HG03439 (cell line): ENCODE results near the gene NSUN4.
"Not testable (repeated sequence)": the region's sequence is repeated elsewhere in the genome, so short reads cannot be mapped to it uniquely, and the experiment has no call there.

Source experiments
- ATAC-seq: cut with Tn5 transposase; IDR thresholded peaks from one replicate; pipeline ENCODE4 v1.9.1; 2021; ENCODE audit warnings: mild to moderate bottlenecking, moderate library complexity; ENCODE audit not compliant: unreplicated experiment

The NSUN4 gene

DNA sequence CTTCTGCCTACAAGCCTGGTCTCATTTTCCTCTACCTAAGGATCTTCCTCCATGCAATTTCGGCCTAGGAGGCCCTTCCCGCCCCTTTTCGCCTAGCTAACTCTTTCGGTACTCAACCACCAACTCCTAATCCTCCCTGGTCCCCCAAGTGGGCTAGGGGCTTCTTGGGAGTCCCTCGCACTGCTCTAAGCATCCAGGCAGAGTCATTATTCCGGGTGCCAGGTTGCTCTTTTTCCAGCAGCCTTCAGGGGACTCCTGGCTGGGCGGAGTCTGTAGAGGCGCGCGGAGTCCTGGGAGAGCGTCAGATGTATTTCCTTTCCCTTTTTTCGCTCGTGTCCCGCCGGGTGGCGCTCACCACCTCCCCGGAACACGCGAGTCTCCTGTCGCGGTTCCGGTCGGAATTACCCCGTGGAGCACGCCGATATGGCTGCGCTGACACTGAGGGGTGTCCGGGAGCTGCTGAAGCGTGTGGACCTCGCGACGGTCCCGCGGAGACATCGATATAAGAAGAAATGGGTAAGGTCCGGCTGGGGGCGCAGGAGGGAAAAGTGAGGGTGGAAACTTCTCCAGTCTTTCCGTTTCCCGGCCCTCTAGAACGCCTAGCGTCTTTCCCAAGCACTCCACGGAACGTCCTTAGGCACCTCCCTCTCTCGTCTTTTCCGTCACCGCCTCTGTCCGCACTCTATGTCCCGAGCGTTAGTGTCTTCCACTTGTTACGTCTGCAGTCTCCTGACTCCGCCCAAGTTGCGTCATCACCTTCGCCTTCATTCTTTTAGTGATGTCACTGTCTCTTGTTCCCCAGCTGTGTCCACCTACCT, at the start of gene NSUN4:
NSUN4 (plus strand) TSS at position 404 of the 818 bp plus-strand sequence; CDS start at position 424, 20 bp downstream.
- peak; percentile 81 for ATAC-seq

DNA sequence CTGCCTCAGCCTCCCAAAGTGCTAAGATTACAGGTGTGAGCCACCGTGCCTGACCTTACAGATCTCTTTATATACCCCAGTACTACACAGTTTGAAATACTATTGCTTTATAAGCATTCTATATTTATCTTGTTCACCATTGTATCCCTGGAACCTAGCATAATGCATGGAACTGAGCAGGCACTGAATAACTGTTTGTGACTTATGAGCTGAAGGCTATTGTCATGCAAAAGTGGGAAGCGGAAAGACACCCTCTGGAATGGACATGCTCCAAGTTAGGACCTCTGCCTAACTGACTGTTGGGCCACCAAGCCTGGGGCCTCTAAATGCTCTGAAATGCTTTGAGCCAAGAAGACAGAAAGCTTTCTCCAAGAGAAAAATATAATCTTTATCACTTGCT, 45.3 kb upstream of the NSUN4 start:
- no peak for ATAC-seq

DNA sequence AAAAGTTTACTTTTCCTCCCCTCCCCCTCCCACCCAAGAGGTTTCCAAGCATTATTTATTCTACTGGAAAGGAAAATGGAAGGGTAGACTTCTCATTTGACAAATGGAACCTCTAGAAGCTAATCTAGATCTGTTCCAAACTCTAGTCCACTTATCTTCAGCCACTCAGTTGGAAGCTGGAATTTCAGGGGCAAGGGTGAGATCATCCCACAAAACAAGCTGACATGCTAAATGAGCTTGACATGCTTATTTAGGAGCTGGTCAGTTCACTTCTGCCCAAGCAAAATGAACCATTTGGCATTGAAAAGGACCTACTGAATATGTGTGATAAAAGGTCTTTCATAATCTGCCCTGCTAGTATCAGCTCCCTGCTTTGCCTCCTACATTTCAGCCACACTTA, 42.2 kb upstream of the NSUN4 start:
- ATAC-seq = no peak

GRCh38 chr1:46300673-46301405, 39.8 kb upstream of the NSUN4 start:
- no peak for ATAC-seq

GRCh38 chr1:46301406-46301807, 39.2 kb upstream of the NSUN4 start:
- ATAC-seq = no peak

DNA sequence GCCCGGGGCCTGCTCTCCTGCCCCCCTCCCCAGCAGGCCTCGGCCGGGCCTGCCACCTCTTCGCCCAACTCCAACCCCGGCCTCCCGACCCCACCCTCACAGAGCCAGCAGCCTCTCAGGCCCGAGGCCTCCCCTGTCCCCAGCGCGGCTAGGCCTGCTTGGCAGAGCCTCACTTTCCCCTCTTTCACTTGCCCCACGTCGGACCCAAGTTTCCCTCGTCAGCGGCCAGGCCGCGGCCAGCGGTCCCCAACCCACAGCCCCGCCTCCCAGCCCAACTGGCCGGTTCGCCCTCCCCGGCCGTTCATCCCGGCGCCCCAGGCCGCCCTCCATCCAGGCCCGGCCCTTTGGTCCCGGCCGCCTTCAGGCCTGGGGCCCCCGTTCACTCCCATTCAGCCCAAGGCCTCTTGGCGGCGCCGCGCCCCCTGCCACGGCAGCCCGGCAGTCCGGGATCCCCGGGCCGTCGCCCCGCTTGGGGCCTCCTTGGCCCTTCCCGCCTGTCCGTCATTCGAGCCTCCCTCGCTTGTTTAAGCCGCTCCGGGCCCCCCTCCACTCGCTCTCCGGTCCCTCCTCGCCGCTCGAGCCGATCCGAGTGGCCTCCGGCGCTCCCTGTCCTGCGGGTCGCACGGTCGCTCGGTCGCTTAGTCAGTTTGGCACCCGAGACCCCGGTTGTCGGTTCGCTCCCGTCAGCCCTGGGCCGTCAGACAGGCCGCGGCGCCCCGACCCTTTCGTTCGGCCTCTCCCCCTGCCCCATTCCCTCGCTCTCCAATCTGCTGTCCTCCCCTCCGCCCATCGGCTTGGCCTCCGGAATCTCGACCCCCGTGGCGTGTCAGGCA, 38.6 kb upstream of the NSUN4 start:
- no peak for ATAC-seq

GRCh38 chr1:46302641-46303037, 38.0 kb upstream of the NSUN4 start:
- ATAC-seq = no peak

DNA sequence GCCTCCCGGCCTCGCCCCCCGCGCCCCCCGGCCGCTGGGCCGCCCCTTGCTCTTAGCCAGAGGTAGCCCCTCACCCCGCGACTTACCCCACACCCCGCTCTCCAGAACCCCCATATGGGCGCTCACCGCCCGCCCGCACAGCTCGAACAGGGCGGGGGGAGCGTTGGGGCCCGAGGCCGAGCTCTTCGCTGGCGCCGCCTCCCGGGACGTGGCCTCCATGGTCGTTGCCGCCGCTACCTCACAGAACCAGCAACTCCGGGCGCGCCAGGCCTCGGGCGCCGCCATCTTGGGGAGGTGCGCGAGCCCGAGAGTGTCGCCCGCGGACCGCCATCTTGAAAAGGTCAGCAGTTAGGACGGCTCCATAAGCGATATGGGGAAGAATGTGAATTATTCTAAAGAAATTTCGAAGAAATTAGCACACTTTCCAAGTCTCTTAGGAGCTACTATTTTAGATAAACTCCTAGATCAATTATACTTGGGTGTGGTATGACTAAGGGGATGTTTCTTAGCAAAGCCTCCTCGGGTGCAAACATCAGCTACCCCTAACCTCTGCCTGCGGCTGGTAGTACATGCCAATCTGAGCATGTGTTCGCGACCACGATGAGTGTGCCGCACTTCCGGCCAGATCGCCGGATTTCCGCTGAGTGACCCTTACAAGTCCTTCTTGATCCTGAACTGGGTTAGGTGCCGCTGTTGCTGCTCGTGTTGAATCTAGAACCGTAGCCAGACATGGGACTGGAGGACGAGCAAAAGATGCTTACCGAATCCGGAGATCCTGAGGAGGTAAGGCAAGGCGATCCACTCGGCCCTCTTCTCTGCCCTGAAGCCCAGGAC, 37.4 kb upstream of the NSUN4 start, which contains the start of the genes LRRC41 and UQCRH:
LRRC41 (minus strand) TSS at position 579 of the 834 bp plus-strand sequence; CDS start at position 285, 294 bp downstream.
UQCRH (plus strand) TSS at position 661 of the 834 bp plus-strand sequence; CDS start at position 730, 69 bp downstream.
- ATAC-seq = peak; percentile 81

- no peak for ATAC-seq
These were observed 36.7 kb upstream of the NSUN4 start for GRCh38 chr1:46303872-46304326.

GRCh38 chr1:46306159-46306530, 34.5 kb upstream of the NSUN4 start:
- ATAC-seq = no peak

DNA sequence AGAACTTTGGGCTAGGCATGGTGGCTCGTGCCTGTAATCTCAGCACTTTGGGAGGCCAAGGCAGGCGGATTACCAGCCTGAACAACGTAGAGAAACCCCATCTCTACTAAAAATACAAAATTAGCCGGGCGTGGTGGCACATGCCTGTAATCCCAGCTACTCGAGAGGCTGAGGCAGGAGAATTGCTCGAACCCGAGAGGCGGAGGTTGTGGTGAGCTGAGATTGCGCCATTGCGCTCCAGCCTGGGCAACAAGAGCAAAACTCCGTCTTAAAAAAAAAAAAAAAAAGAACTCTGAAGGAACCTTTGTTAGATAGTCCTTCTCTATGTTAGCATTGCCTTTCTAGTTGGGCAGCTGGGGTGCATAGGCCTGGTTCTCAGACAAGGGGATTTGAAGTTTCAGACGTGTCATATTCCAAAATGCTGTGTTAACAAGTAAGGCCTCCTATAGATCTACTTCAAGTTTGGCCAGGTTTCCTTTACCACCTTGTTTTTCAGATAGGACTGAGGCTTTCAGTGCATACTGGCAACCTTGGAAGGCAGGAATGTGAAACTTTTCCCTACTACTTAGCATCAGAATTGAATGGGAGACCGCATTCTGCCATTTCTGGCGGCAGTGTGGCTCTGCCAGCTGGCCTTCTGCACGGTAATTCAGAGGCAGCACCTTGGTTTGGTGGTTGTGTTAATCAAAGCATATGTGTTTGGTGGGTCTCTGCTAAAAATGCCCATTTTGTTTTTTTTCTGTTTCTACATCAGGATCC, 31.0 kb upstream of the NSUN4 start:
- ATAC-seq = no peak

DNA sequence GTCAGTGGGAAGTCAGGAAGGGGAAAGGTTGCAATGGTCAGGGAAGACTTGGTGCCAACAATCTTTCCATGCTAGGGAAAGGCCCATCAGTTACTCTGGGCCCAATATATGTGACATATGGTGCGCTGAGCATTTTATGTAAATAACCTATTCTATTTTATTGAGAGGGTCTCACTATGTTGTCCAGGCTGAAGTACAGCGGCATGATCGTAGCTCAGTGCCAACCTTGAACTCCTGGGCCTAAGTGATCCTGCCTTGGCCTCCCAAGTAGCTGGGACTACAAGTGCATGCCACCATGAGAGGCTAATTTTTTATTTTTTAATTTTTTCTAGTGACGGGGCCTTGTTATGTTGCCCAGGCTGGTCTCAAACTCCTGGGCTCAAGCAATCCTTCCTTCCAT, 30.3 kb upstream of the NSUN4 start:
- ATAC-seq = no peak

DNA sequence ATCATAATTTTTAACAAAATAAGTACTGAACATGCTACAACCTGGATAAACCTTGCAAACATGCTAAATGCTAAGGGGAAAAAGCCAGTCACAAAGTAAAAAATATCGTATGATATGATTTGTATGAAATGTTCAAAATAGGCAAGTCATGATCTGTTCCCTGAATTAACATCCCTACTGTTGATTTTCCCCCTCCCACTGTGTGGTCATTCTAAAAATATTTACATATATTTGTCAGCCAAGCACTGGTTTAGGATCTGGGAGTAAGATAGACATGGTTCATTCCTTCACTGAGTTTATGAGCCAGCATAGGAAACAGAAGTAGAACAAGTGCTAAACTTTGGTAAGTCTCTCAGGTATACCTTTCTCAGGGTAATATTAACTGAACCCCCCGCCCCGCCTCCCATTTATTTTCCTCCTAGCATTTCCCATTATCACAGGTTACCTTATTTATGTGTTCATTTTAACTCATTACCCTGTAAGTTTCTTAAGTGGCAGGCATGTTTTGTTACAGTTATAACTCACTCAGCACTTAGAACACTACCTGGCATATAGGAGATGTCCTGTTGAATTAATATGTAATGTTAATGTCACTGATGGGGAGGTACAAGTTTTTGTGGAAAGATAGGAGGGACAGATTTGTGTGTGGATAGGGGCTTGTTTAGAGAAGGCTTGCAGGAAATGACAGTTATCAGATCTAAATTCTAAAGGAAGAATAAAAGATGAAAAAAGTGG, 24.8 kb upstream of the NSUN4 start:
- no peak for ATAC-seq

GRCh38 chr1:46317323-46317722, 23.3 kb upstream of the NSUN4 start:
- no peak for ATAC-seq

- ATAC-seq = not testable (repeated sequence)
These were observed 21.3 kb upstream of the NSUN4 start for GRCh38 chr1:46319301-46319700.

DNA sequence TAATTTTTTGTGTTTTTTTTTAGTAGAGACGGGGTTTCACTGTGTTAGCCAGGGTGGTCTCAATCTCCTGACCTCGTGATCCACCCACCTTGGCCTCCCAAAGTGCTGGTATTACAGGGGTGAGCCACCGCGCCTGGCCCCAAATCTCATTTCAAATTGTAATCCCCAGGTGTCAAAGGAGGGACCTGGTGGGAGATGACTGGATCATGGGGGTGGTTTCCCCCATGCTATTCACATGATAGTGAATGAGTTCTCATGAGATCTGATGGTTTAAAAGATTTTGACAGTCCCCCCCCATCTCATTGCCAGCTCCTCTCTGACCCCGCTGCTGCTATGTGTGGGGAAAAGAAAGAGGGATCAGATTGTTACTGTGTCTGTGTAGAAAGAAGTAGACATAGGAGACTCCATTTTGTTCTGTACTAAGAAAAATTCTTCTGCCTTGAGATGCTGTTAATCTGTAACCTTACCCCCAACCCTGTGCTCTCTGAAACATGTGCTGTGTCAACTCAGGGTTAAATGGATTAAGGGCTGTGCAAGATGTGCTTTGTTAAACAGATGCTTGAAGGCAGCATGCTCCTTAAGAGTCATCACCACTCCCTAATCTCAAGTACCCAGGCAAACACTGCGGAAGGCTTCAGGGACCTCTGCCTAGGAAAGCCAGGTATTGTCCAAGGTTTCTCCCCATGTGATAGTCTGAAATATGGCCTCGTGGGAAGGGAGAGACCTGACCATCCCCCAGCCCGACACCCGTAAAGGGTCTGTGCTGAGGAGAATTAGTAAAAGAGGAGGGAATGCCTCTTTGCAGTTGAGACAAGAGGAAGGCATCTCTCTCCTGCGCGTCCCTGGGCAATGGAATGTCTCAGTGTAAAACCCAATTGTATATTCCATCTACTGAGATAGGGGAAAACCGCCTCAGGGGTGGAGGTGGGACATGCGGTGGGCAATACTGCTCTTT, 20.4 kb upstream of the NSUN4 start:
- not testable (repeated sequence) for ATAC-seq

GRCh38 chr1:46322191-46322590, 18.4 kb upstream of the NSUN4 start:
- ATAC-seq = not testable (repeated sequence)
